ENCODE data around the gene LINGO1. TPM values are rescaled to one million over a fixed set of nuclear protein-coding genes. Genes with fewer than 3 reads are reported as not detected.

The LINGO1 gene
- total and polyA plus RNA-seq, 9 of the 15 experiments (the other 6 are each of a cell fraction or from before 2014, with no cell fraction given): 0.07 to 15.3 (median 2.1) TPM

- in situ Hi-C loops (cut with MboI) (no loop called here), intact Hi-C loops (cut with micrococcal nuclease) (loop anchor here (5.0 kb wide), 1 partner anchor 240 kb away; no protein-coding TSS in a partner anchor)
- Histone ChIP-seq H4K20me1 (replicated peaks; ENCODE audit: control insufficient read depth, insufficient read depth, low read length) (no peaks in the 10 kb centered on the region), H3K4me1 (replicated peaks in 1 of 2; ENCODE audit: control insufficient read depth in 2 of 2, insufficient read depth in 2 of 2, low read length in 2 of 2) (peaks cover 25 to 60% of the 10 kb centered on the region in 2 experiments; a peak in 4 of 5 replicates), H3K27ac (ENCODE audit: extremely low read depth, low read depth, low read length) (no peak overlapping the region), H3K27me3 (ENCODE audit: control insufficient read depth in 2 of 2, insufficient read depth in 2 of 2, low read length in 2 of 2) (peaks cover under 1 to 15% of the 10 kb centered on the region in 2 experiments; a peak in 3 of 5 replicates), H3K9ac (ENCODE audit: insufficient read depth in 1 of 2, low read depth in 2 of 2, low read length in 2 of 2) (peak overlapping the region; percentile 62 to 92), H3K36me3 (ENCODE audit: control insufficient read depth, insufficient read depth, low read length) (no peaks in the 10 kb centered on the region), H3K4me2 (ENCODE audit: insufficient read depth, low read length) (peak overlapping the region; percentile 60), H3K9me3 (replicated peaks; ENCODE audit: control insufficient read depth, insufficient read depth, low read depth, low read length) (no peaks in the 10 kb centered on the region), H3K4me3 (peak overlapping the region; percentile 48), H2AFZ (ENCODE audit: low read depth, low read length) (peak overlapping the region; percentile 49; the same call in 1 of the 2 replicates), H3K79me2 (ENCODE audit: control insufficient read depth, insufficient read depth, low read length) (peaks cover 27% of the 10 kb centered on the region), H3K9me1 (ENCODE audit: control insufficient read depth, insufficient read depth, low read length) (peaks cover 7% of the 10 kb centered on the region)
- WGBS (ENCODE audit: insufficient coverage, low coverage, missing lambda C conversion rate): 0% methylated on average over 4 of the region's 47 CpGs
- no TSS peak for BruUV-seq (replicated peaks)
- no peak for ATAC-seq
- FAIRE-seq: no peak
- DNase-seq (ENCODE audit: extremely low read depth in 1 of 4, low spot score in 3 of 4): peak; percentile 38 to 64 (median 54)
- CTCF ChIA-PET (ENCODE audit: low intra/inter-chr PET ratio): interaction anchor here (0.7 to 4.2 kb wide), 2 partner anchors 189 to 596 kb away, joined by 5 to 97 read pairs; no protein-coding TSS in a partner anchor
- POLR2A ChIA-PET: interaction anchor here (0.7 to 1.3 kb wide), 2 partner anchors 14 to 72 kb away, joined by 4 to 6 read pairs; no protein-coding TSS in a partner anchor
- no peak for TF ChIP-seq EWSR1 (IDR thresholded peaks at IDR 0.05; ENCODE audit: borderline replicate concordance, low read depth, partially characterized antibody)
- no peak for TF ChIP-seq PATZ1 (CRISPR knock-in tag; IDR thresholded peaks at IDR 0.05; ENCODE audit: borderline replicate concordance)
- no peak for TF ChIP-seq CEBPB (tag; IDR thresholded peaks at IDR 0.05)
- TF ChIP-seq BRF1 (IDR thresholded peaks at IDR 0.05; ENCODE audit: borderline replicate concordance, extremely low read depth, insufficient read length): no peak
- TF ChIP-seq ZNF518B (CRISPR knock-in tag; IDR thresholded peaks at IDR 0.05): no peak
- TF ChIP-seq MITF (IDR thresholded peaks at IDR 0.05): no peak
- TF ChIP-seq ZNF512 (tag; IDR thresholded peaks at IDR 0.05): no peak
- no peak for TF ChIP-seq ARID3A (IDR thresholded peaks at IDR 0.05; ENCODE audit: borderline replicate concordance, low read depth, low read length)
Measured at GRCh38 chr15:77631745-77632533, 773 bp downstream of the LINGO1 start.
